HCT116 (cell line): ENCODE results near the gene ABHD5. TPM values are rescaled to one million over a fixed set of nuclear protein-coding genes. Genes with fewer than 3 reads are reported as not detected.

Experiments
- ATAC-seq: fragments of 200-7000 bp; cut with Tn5 transposase; 2 replicates; pipeline ENCODE4 v1.9.1; 2020; ENCODE audit warnings: mild to moderate bottlenecking, moderate library complexity
- BruUV-seq: library from RNA; stranded (reverse); fragments of 400-500 nt; replicated peaks from 2 replicates; lab custom pipeline; 2021; lab: Mats Ljungman, UMichigan
- CTCF ChIA-PET: fragments of 300-600 bp; sonication (Branson Sonifier 250); formaldehyde crosslinking; loops from one replicate; lab custom pipeline; 2021; ENCODE audit warnings: antibody characterized with exemption; lab: Charles Lee
- POLR2A ChIA-PET: fragments of 300-600, 350-600 bp; sonication (Branson Sonifier 250); formaldehyde crosslinking; loops from one replicate; lab custom pipeline; 2021; ENCODE audit warnings: antibody characterized with exemption; lab: Charles Lee
- RAD21 ChIA-PET, 2 experiments: fragments of 300-600 bp; sonication (Branson Sonifier 250); formaldehyde crosslinking; loops; one replicate each; lab custom pipeline; 2023; ENCODE audit warnings: low total read pairs in 2 of 2; ENCODE audit not compliant: uncharacterized antibody in 2 of 2, unreplicated experiment in 2 of 2, low non-redundant PET in 1 of 2; lab: Charles Lee
- DNase-seq: peaks from one replicate; pipeline ENCODE4 v3.0.0-alpha.2; 2010; ENCODE audit warnings: low read depth, low spot score
- H2AFZ ChIP-seq: fragments of 200-600 bp; shearing (Covaris generic), sonication (generic); 2 replicates; pipeline ENCODE4 v1.6.1; 2017; ENCODE audit warnings: low read depth, mixed run types, mixed read lengths, antibody characterized with exemption, low read length; ENCODE audit not compliant: poor library complexity, severe bottlenecking
- H3K27ac ChIP-seq: 2 replicates; pipeline ENCODE4 v1.5.1; 2012; ENCODE audit warnings: low read depth, low read length
- H3K27me3 ChIP-seq: fragments of 200-600 bp; sonication (generic); 2 replicates; pipeline ENCODE4 v1.6.1; 2016; ENCODE audit warnings: mixed run types, low read length, mixed read lengths; ENCODE audit not compliant: insufficient read depth
- H3K36me3 ChIP-seq, 2 experiments: fragments of 200-500 bp in 1 of 2; fragments of 200-600 bp in 1 of 2; sonication (Bioruptor generic) in 1 of 2; sonication (generic) in 1 of 2; 2 replicates each; pipeline versions ENCODE4 v1.5.1 to v1.6.1; 2014 to 2016; ENCODE audit warnings: low read length in 2 of 2, inconsistent platforms in 1 of 2, mixed read lengths in 1 of 2, mixed run types in 1 of 2; ENCODE audit not compliant: insufficient read depth in 2 of 2, control insufficient read depth in 1 of 2
- H3K4me1 ChIP-seq, 2 experiments: fragments of 200-600 bp in 1 of 2; sonication (generic) in 1 of 2; 2 replicates each; pipeline versions ENCODE4 v1.5.1 to v1.6.1; 2012 to 2017; ENCODE audit warnings: low read length in 2 of 2, inconsistent platforms in 1 of 2, mild to moderate bottlenecking in 1 of 2, mixed read lengths in 1 of 2, mixed run types in 1 of 2, moderate library complexity in 1 of 2; ENCODE audit not compliant: insufficient read depth in 2 of 2, control insufficient read depth in 1 of 2
- H3K4me2 ChIP-seq: fragments of 200-600 bp; sonication (generic); 2 replicates; pipeline ENCODE4 v1.6.1; 2017; ENCODE audit warnings: mixed run types, low read length, mixed read lengths
- H3K4me3 ChIP-seq, 2 experiments: fragments of 200-600 bp in 1 of 2; sonication (generic) in 1 of 2; replicated peaks in 1 of 2; 2 replicates each; pipeline ENCODE4 v1.5.1; 2011 to 2016; ENCODE audit warnings: low read length in 2 of 2, control low read depth in 1 of 2, low read depth in 1 of 2, mild to moderate bottlenecking in 1 of 2, mixed read lengths in 1 of 2, mixed run types in 1 of 2
- H3K79me2 ChIP-seq: fragments of 200-600 bp; sonication (generic); 2 replicates; pipeline ENCODE4 v1.6.1; 2017; ENCODE audit warnings: mild to moderate bottlenecking, mixed run types, low read length, moderate library complexity, mixed read lengths; ENCODE audit not compliant: insufficient read depth
- H3K9ac ChIP-seq: fragments of 200-600 bp; sonication (generic); 2 replicates; pipeline ENCODE4 v1.6.1; 2016; ENCODE audit warnings: low read length, mixed read lengths
- H3K9me2 ChIP-seq: fragments of 200-600 bp; sonication (generic), shearing (Covaris generic); 2 replicates; pipeline ENCODE4 v1.6.1; 2017; ENCODE audit warnings: mixed run types, mild to moderate bottlenecking, moderate library complexity; ENCODE audit not compliant: insufficient read depth
- H3K9me3 ChIP-seq, 2 experiments: fragments of 200-500 bp in 1 of 2; fragments of 200-600 bp in 1 of 2; sonication (Bioruptor generic) in 1 of 2; sonication (generic) in 1 of 2; 2 replicates each; pipeline ENCODE4 v1.6.1; 2014 to 2017; ENCODE audit warnings: low read length in 2 of 2, mixed read lengths in 2 of 2, inconsistent platforms in 1 of 2, low read depth in 1 of 2, mild to moderate bottlenecking in 1 of 2, mixed run types in 1 of 2, moderate library complexity in 1 of 2; ENCODE audit not compliant: control insufficient read depth in 1 of 2, insufficient read depth in 1 of 2
- H4K20me1 ChIP-seq: fragments of 200-600 bp; sonication (generic), shearing (Covaris generic); 2 replicates; pipeline ENCODE4 v1.6.1; 2017; ENCODE audit warnings: mixed run types, mild to moderate bottlenecking, moderate library complexity; ENCODE audit not compliant: insufficient read depth
- ATF3 ChIP-seq: IDR thresholded peaks from 2 replicates; pipeline ENCODE4 v1.6.1; 2012
- CEBPB ChIP-seq: IDR thresholded peaks from 2 replicates; pipeline ENCODE4 v1.6.1; 2012; ENCODE audit warnings: low read depth
- CTCF ChIP-seq, 3 experiments: fragments of 200-600 bp in 1 of 3; sonication (generic) in 1 of 3; IDR thresholded peaks in 2 of 3; conservative IDR thresholded peaks in 1 of 3; 2 replicates each; pipeline ENCODE4 v1.5.1; 2012 to 2017; ENCODE audit warnings: low read depth in 2 of 3, low read length in 2 of 3, antibody characterized with exemption in 1 of 3, borderline replicate concordance in 1 of 3, control low read depth in 1 of 3, mild to moderate bottlenecking in 1 of 3, mixed read lengths in 1 of 3, mixed run types in 1 of 3, moderate library complexity in 1 of 3; ENCODE audit not compliant: insufficient read depth in 1 of 3
- EGR1 ChIP-seq: IDR thresholded peaks from 2 replicates; pipeline ENCODE4 v1.6.1; 2012; ENCODE audit warnings: low read depth
- ELF1 ChIP-seq: IDR thresholded peaks from 2 replicates; pipeline ENCODE4 v1.6.1; 2012; ENCODE audit warnings: low read depth, borderline replicate concordance
- EZH2phosphoT487 ChIP-seq: fragments of 200-600 bp; IDR thresholded peaks from 2 replicates; pipeline ENCODE4 v1.6.1; 2018; ENCODE audit warnings: antibody characterized with exemption, borderline replicate concordance
- FOSL1 ChIP-seq: IDR thresholded peaks from 2 replicates; pipeline ENCODE4 v1.6.1; 2012; ENCODE audit warnings: low read depth
- MAX ChIP-seq: IDR thresholded peaks from 2 replicates; pipeline ENCODE4 v1.6.1; 2012
- POLR2AphosphoS5 ChIP-seq: IDR thresholded peaks from 2 replicates; pipeline ENCODE4 v1.6.1; 2011; ENCODE audit warnings: mild to moderate bottlenecking, low read depth, low read length, moderate library complexity
- RAD21 ChIP-seq: IDR thresholded peaks from 2 replicates; pipeline ENCODE4 v1.6.1; 2012; ENCODE audit warnings: low read depth, mild to moderate bottlenecking
- REST ChIP-seq: IDR thresholded peaks from 2 replicates; pipeline ENCODE4 v1.6.1; 2012; ENCODE audit warnings: low read depth
- SP1 ChIP-seq: IDR thresholded peaks from 2 replicates; pipeline ENCODE4 v1.6.1; 2012; ENCODE audit warnings: low read depth
- TCF7L2 ChIP-seq: IDR thresholded peaks from 2 replicates; pipeline ENCODE4 v1.7.0; 2011; ENCODE audit warnings: borderline replicate concordance, inconsistent platforms; ENCODE audit not compliant: insufficient read depth, insufficient read length; ENCODE audit errors: extremely low read depth
- ZBTB33 ChIP-seq: IDR thresholded peaks from 2 replicates; pipeline ENCODE4 v1.6.1; 2011; ENCODE audit warnings: mild to moderate bottlenecking, low read length, moderate library complexity; ENCODE audit not compliant: insufficient replicate concordance; ENCODE audit errors: extremely low read depth
- ZFX ChIP-seq: fragments of 450-650 bp; IDR thresholded peaks from 2 replicates; pipeline ENCODE4 v1.6.1; 2017
- ZNF274 ChIP-seq: fragments of 200-500 bp; sonication (Bioruptor generic); IDR thresholded peaks from 2 replicates; pipeline ENCODE4 v1.6.1; 2014; ENCODE audit warnings: mild to moderate bottlenecking, low read depth, low read length, inconsistent platforms
- intact Hi-C: fragments of 100-400 bp; cut with micrococcal nuclease; formaldehyde crosslinking; loops from 2 replicates; pipeline ENCODE4 v1.10.0; 2022
- total RNA-seq: library from RNA; stranded (reverse); gene quantifications from one replicate; pipeline ENCODE4 v1.2.1, GENCODE V29; 2021; ENCODE audit not compliant: unreplicated experiment

ABHD5 gene
- total RNA-seq, 1 experiment from 2014 or later: 18.5 TPM

- no peak for DNase-seq
- no peak for ATAC-seq
- Histone ChIP-seq H3K9ac (no peak overlapping the region), H3K36me3 (no peaks in the 10 kb centered on the region), H3K4me1 (peaks cover 9 to 31% of the 10 kb centered on the region in 2 experiments), H3K27ac (no peak overlapping the region), H3K9me2 (no peaks in the 10 kb centered on the region), H3K79me2 (no peaks in the 10 kb centered on the region), H3K9me3 (no peaks in the 10 kb centered on the region), H4K20me1 (no peaks in the 10 kb centered on the region), H3K4me2 (no peak overlapping the region), H2AFZ (no peak overlapping the region), H3K4me3 (no peak overlapping the region), H3K27me3 (no peaks in the 10 kb centered on the region)
- no TSS peak for BruUV-seq
- intact Hi-C loops: no loop called here
- ChIA-PET RAD21 (no interaction called here), CTCF (no interaction called here), POLR2A (no interaction called here)
- no peak for TF ChIP-seq ELF1
- TF ChIP-seq EGR1: no peak
- TF ChIP-seq CEBPB: no peak
- TF ChIP-seq MAX: no peak
- no peak for TF ChIP-seq ZNF274
- no peak for TF ChIP-seq FOSL1
- no peak for TF ChIP-seq EZH2phosphoT487
- TF ChIP-seq TCF7L2: no peak
- no peak for TF ChIP-seq CTCF (IDR thresholded peaks at IDR 0.05 in 2 of 3, conservative IDR thresholded peaks at IDR 0.05 in 1 of 3; ENCODE audit: borderline replicate concordance in 1 of 3, insufficient read depth in 1 of 3, low read depth in 2 of 3, low read length in 2 of 3)
- TF ChIP-seq ATF3: no peak
- TF ChIP-seq ZFX: no peak
- TF ChIP-seq RAD21: no peak
- TF ChIP-seq SP1: no peak
- no peak for TF ChIP-seq ZBTB33
- TF ChIP-seq POLR2AphosphoS5: no peak
- no peak for TF ChIP-seq REST
These were observed 64.9 kb downstream of the ABHD5 start for GRCh38 chr3:43755516-43756200.
